ENCODE measurements around the gene PRKN. TPM values are rescaled to one million over a fixed set of nuclear protein-coding genes. Genes with fewer than 3 reads are reported as not detected.

PRKN gene
- total RNA-seq, 3 donors from 2014 or later, result 5.2 to 10.2 (median 8.1) TPM

DNA sequence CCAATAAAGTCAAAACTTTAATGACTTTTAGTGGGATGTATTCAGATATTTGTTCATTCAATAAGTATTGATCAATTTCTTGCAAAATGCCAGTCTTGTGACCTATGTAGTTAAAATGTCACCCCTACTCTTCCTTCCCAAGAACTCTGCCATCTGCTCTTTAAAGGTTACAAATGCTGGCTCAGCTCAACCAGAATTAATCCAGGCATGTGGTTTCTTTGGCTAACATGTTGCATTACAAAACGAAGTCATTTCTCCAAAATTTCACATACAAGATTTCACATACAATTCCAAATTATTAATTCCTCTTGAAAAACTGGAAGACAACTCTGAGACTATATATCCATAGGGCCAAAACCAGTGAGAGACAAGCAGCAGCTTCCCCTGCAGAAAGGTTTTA, 395.7 kb downstream of the PRKN start:
- no peak overlapping the region for H3K4me3 ChIP-seq
- H3K4me1 ChIP-seq (ENCODE audit: low read depth), result no peaks in the 10 kb centered on the region
- peaks cover 5% of the 10 kb centered on the region for H3K9me3 ChIP-seq
- intact Hi-C loops (cut with DNase I, micrococcal nuclease), result no loop called here
- TF ChIP-seq, protein P1, sequence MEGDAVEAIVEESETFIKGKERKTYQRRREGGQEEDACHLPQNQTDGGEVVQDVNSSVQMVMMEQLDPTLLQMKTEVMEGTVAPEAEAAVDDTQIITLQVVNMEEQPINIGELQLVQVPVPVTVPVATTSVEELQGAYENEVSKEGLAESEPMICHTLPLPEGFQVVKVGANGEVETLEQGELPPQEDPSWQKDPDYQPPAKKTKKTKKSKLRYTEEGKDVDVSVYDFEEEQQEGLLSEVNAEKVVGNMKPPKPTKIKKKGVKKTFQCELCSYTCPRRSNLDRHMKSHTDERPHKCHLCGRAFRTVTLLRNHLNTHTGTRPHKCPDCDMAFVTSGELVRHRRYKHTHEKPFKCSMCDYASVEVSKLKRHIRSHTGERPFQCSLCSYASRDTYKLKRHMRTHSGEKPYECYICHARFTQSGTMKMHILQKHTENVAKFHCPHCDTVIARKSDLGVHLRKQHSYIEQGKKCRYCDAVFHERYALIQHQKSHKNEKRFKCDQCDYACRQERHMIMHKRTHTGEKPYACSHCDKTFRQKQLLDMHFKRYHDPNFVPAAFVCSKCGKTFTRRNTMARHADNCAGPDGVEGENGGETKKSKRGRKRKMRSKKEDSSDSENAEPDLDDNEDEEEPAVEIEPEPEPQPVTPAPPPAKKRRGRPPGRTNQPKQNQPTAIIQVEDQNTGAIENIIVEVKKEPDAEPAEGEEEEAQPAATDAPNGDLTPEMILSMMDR (IDR thresholded peaks at IDR 0.05), result no peak
- ATAC-seq (no peak), DNase-seq (no peak)
- no peaks in the 10 kb centered on the region for H3K36me3 ChIP-seq (ENCODE audit: low read depth)

DNA sequence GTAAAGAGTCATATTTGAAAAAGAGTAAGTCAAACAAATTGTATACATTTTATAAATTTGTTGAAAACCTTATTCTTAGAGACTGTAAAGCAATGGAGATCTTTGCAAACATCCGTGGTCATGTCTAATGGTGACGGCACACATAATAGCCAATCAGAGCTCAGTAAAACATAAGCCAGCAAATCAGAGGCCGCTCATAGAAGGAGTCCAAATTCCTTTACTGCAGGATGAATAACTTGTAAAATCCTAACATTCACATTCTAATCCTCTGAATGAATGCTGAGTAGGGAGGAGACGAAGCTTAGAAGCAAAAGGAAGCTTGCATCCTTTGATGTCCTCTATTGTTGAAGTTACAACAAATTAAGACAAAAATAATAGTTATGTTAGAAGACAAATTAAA, 401.7 kb downstream of the PRKN start:
- intact Hi-C loops (cut with DNase I, micrococcal nuclease), result no loop called here
- Histone ChIP-seq H3K36me3 (ENCODE audit: low read depth) (no peaks in the 10 kb centered on the region), H3K4me3 (no peak overlapping the region), H3K4me1 (ENCODE audit: low read depth) (no peaks in the 10 kb centered on the region), H3K9me3 (peaks cover 15% of the 10 kb centered on the region)
- no peak for DNase-seq
- TF ChIP-seq, protein P1 (IDR thresholded peaks at IDR 0.05), result no peak
- ATAC-seq, result no peak

DNA sequence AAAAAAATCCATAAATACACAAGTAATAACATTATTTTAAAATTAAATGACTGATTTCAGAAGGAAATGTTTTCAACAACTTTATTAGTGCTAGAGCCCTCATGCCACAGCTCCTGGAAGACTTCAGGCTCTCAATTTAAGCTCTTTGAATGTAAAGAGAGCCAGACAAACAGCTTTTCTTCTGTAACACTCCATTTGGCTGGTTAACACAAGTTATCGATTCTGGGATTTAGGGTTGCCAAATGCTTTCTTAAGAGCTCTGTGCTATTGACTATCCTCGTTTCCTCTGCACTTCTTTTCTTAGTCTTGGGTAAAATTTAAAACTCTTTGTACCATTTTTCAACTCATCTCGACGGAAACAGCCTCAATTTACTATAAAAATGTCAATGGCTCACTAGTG, 402.5 kb downstream of the PRKN start:
- DNase-seq, result no peak
- Histone ChIP-seq H3K9me3 (peaks cover 15% of the 10 kb centered on the region), H3K4me1 (ENCODE audit: low read depth) (no peaks in the 10 kb centered on the region), H3K4me3 (no peak overlapping the region), H3K36me3 (ENCODE audit: low read depth) (no peaks in the 10 kb centered on the region)
- intact Hi-C loops (cut with DNase I, micrococcal nuclease), result no loop called here
- TF ChIP-seq, protein P1 (IDR thresholded peaks at IDR 0.05), result no peak
- ATAC-seq, result no peak

DNA sequence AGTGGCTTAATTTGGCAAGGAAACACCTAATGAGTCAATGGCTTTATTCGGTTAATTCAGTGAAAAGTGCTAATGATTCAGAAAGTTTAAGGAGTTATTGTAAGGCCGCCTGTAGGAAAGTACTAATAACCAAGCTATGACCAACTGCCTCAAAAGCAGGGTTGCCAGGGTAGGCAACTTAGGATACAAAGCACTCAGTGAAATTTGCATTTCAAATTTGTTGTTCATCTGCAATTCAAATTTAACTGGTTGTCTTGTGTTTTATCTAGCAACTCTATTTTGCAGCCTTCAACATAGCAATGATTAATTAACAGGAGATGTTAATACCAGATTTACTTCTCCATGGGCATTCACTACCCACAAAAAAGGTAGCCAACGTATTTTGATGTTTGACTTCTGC, 412.3 kb downstream of the PRKN start:
- no peaks in the 10 kb centered on the region for H3K9me3 ChIP-seq
- TF ChIP-seq, protein P1 (IDR thresholded peaks at IDR 0.05), result no peak
- no peaks in the 10 kb centered on the region for H3K36me3 ChIP-seq (ENCODE audit: low read depth)
- H3K4me1 ChIP-seq (ENCODE audit: low read depth), result no peaks in the 10 kb centered on the region
- intact Hi-C loops (cut with DNase I, micrococcal nuclease), result no loop called here
- no peak for DNase-seq
- H3K4me3 ChIP-seq, result no peak overlapping the region
- ATAC-seq, result no peak

DNA sequence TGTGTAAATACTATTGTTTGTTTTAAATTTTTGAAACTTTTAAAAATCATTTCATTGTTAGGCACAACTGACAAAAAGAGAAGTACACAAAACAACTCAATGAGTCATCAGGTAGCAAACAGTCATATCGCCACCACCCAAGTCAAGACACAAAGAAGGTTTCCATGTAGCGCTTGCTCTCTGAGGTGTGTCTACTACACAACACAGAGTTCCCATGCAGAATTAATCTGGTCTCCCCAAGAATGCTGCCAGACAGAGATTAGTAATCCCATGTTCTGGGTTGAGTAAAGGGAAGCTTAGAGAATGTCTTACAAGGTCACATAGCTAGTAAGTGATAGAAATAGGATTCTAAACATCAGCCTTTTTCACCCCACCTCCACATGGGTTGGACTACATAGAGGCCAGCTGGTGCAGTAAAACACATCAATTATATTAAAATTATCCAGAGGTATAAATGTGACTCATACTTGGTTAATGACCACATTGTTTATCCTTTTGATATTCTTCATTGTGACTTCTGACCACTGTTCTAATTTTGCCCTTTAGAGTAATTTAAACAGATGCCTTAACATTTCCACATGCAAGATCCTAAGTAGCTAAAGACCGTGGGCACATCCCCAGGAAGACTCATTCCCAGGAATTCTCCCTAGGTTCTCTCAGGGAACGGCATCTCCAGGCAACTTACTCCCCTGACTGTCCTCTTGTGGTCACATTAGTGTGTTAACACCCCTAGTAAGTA, 413.5 kb downstream of the PRKN start:
- intact Hi-C loops (cut with DNase I, micrococcal nuclease), result no loop called here
- no peak for ATAC-seq

More for the DNA sequence above, 413.5 kb downstream of the PRKN start:
- H3K4me1 ChIP-seq (ENCODE audit: low read depth), result no peaks in the 10 kb centered on the region
- no peak for DNase-seq
- no peaks in the 10 kb centered on the region for H3K36me3 ChIP-seq (ENCODE audit: low read depth)
- H3K4me3 ChIP-seq, result no peak overlapping the region
- TF ChIP-seq, protein P1 (IDR thresholded peaks at IDR 0.05), result no peak
- H3K9me3 ChIP-seq, result no peaks in the 10 kb centered on the region
